Measurements from ENCODE around the gene ZNF280C.

- TF ChIP-seq EZH2 (IDR thresholded peaks at IDR 0.05; ENCODE audit: borderline replicate concordance, low read length) (no peak), CTCF (IDR thresholded peaks at IDR 0.05; ENCODE audit: low read length) (no peak)
Measured at GRCh38 chrX:130299279-130300009, 30.7 kb upstream of the ZNF280C start.
